Stomach (tissue), 4 donors: Measurements from ENCODE around the gene NOS1.

Experiments used
- EP300 ChIP-seq: sonication (generic); formaldehyde crosslinking; IDR thresholded peaks from one replicate; pipeline ENCODE4 v1.6.1; 2017; ENCODE audit warnings: antibody characterized with exemption
- POLR2A ChIP-seq, 4 donors: fragments of 450-650 bp; IDR thresholded peaks; one replicate each; pipeline ENCODE4 v1.6.1; 2016; ENCODE audit warnings: antibody characterized with exemption in 4 of 4, control low read depth in 2 of 4, mild to moderate bottlenecking in 1 of 4, moderate library complexity in 1 of 4
- TF ChIP-seq, protein P1 (sequence below), 7 experiments: fragments of 450-650 bp in 4 of 7; fragments of 200-600 bp in 3 of 7; sonication (generic) in 3 of 7; IDR thresholded peaks; one replicate each; pipeline ENCODE4 v1.5.1; 2016 to 2019; ENCODE audit warnings: antibody characterized with exemption in 7 of 7, control low read depth in 2 of 7, mild to moderate bottlenecking in 1 of 7

DNA sequence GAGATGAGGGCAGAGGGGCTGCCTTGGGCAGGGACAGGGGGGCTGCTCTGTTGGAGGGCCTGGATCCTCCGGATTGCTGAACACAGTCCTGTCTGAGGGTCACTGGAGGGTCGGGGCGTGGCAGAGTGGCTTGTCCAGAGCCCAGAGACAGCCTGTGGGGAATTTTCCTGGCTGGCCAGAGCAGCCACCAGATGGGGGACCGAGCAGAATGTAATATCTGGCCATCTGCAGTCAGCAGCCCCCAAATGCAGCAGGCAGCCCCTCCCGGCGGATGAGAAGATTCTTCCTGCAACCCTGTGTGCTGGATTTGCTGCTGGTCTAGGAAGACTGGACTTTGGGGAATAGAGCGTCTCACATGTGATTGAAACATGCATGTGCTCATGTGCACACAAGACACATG, 23.3 kb upstream of the NOS1 start:
- TF ChIP-seq, protein P1, sequence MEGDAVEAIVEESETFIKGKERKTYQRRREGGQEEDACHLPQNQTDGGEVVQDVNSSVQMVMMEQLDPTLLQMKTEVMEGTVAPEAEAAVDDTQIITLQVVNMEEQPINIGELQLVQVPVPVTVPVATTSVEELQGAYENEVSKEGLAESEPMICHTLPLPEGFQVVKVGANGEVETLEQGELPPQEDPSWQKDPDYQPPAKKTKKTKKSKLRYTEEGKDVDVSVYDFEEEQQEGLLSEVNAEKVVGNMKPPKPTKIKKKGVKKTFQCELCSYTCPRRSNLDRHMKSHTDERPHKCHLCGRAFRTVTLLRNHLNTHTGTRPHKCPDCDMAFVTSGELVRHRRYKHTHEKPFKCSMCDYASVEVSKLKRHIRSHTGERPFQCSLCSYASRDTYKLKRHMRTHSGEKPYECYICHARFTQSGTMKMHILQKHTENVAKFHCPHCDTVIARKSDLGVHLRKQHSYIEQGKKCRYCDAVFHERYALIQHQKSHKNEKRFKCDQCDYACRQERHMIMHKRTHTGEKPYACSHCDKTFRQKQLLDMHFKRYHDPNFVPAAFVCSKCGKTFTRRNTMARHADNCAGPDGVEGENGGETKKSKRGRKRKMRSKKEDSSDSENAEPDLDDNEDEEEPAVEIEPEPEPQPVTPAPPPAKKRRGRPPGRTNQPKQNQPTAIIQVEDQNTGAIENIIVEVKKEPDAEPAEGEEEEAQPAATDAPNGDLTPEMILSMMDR (IDR thresholded peaks at IDR 0.05): no peak
- no peak for TF ChIP-seq POLR2A (IDR thresholded peaks at IDR 0.05)
- no peak for TF ChIP-seq EP300
